22Rv1 (cell line): Measurements from ENCODE around the gene DDIAS.

Source experiments
- CTCF ChIP-seq: fragments of 450-650 bp; IDR thresholded peaks from 2 replicates; pipeline ENCODE4 v1.5.1; 2017; ENCODE audit warnings: mild to moderate bottlenecking
- ZFX ChIP-seq: fragments of 450-650 bp; IDR thresholded peaks from 2 replicates; pipeline ENCODE4 v1.6.1; 2017; ENCODE audit warnings: antibody characterized with exemption, borderline replicate concordance

GRCh38 chr11:82927264-82927880 is 25.8 kb downstream of the DDIAS start:
- peak; percentile 92 for TF ChIP-seq CTCF
- no peak for TF ChIP-seq ZFX
